GM23338 (cell line): ENCODE measurements around the gene ETNK1. TPM values are rescaled to one million over a fixed set of nuclear protein-coding genes. Genes with fewer than 3 reads are reported as not detected.

Experiments
- ATAC-seq: fragments of 200-7000 bp; cut with Tn5 transposase; 3 replicates; pipeline ENCODE4 v1.9.1; 2020
- DNase-seq: peaks from one replicate; pipeline ENCODE4 v3.0.0-alpha.2; 2015; ENCODE audit warnings: low spot score
- H2AFZ ChIP-seq: fragments of 200-600 bp; sonication (generic); 2 replicates; pipeline ENCODE4 v1.8.0; 2016; ENCODE audit warnings: antibody characterized with exemption, mild to moderate bottlenecking, moderate library complexity
- H3F3A ChIP-seq: fragments of 200-600 bp; sonication (generic); replicated peaks from 2 replicates; pipeline ENCODE4 v1.8.0; 2017; ENCODE audit warnings: antibody characterized with exemption, mixed run types, low read depth
- H3K27ac ChIP-seq: fragments of 200-600 bp; sonication (generic); 2 replicates; pipeline ENCODE4 v1.6.1; 2016; ENCODE audit warnings: low read depth
- H3K27me3 ChIP-seq: fragments of 200-600 bp; sonication (generic); 2 replicates; pipeline ENCODE4 v1.8.0; 2016; ENCODE audit warnings: mild to moderate bottlenecking, mixed run types, moderate library complexity; ENCODE audit not compliant: insufficient read depth
- H3K36me3 ChIP-seq: fragments of 200-600 bp; sonication (generic); 2 replicates; pipeline ENCODE4 v1.8.0; 2016; ENCODE audit warnings: mild to moderate bottlenecking; ENCODE audit not compliant: insufficient read depth
- H3K4me1 ChIP-seq: fragments of 200-600 bp; sonication (generic); 2 replicates; pipeline ENCODE4 v1.8.0; 2016; ENCODE audit warnings: mild to moderate bottlenecking, moderate library complexity; ENCODE audit not compliant: insufficient read depth
- H3K4me2 ChIP-seq: fragments of 200-600 bp; sonication (generic); 2 replicates; pipeline ENCODE4 v1.7.1; 2017; ENCODE audit warnings: mixed run types
- H3K4me3 ChIP-seq: fragments of 200-600 bp; sonication (generic); 2 replicates; pipeline ENCODE4 v1.6.1; 2016; ENCODE audit warnings: mixed run types
- H3K79me2 ChIP-seq: fragments of 200-600 bp; sonication (generic); replicated peaks from 2 replicates; pipeline ENCODE4 v1.8.0; 2017; ENCODE audit warnings: mild to moderate bottlenecking; ENCODE audit not compliant: insufficient read depth
- H3K9me2 ChIP-seq: fragments of 200-600 bp; sonication (generic); 2 replicates; pipeline ENCODE4 v1.8.0; 2017; ENCODE audit not compliant: insufficient read depth
- H4K20me1 ChIP-seq: fragments of 200-600 bp; sonication (generic); replicated peaks from 2 replicates; pipeline ENCODE4 v1.8.0; 2017; ENCODE audit warnings: mild to moderate bottlenecking; ENCODE audit not compliant: insufficient read depth
- H3K27ac Mint-ChIP-seq: 2 replicates; pipeline ENCODE4 v1.8.0; 2020; ENCODE audit warnings: inconsistent platforms, mild to moderate bottlenecking, moderate library complexity, mixed read lengths
- H3K27me3 Mint-ChIP-seq: 3 replicates; pipeline ENCODE4 v1.8.0; 2022; ENCODE audit warnings: low read depth, mild to moderate bottlenecking, moderate library complexity, mixed read lengths, inconsistent platforms; ENCODE audit not compliant: insufficient read depth, poor library complexity
- H3K36me3 Mint-ChIP-seq: 3 replicates; pipeline ENCODE4 v1.8.0; 2021; ENCODE audit warnings: low read depth, mild to moderate bottlenecking, inconsistent platforms, moderate library complexity, mixed read lengths
- H3K4me1 Mint-ChIP-seq: 3 replicates; pipeline ENCODE4 v1.8.0; 2020; ENCODE audit warnings: mild to moderate bottlenecking, inconsistent platforms, mixed read lengths
- H3K4me3 Mint-ChIP-seq: 3 replicates; pipeline ENCODE4 v1.8.0; 2021; ENCODE audit warnings: moderate library complexity, mild to moderate bottlenecking, inconsistent platforms, mixed read lengths
- H3K9me3 Mint-ChIP-seq: 3 replicates; pipeline ENCODE4 v1.8.0; 2020; ENCODE audit warnings: moderate library complexity, mild to moderate bottlenecking, inconsistent platforms, mixed read lengths
- EZH2 ChIP-seq: fragments of 200-600 bp; sonication (generic); IDR thresholded peaks from one replicate; pipeline ENCODE4 v1.8.0; 2017; ENCODE audit warnings: antibody characterized with exemption, mild to moderate bottlenecking, low read depth; ENCODE audit not compliant: unreplicated experiment
- EZH2phosphoT487 ChIP-seq: fragments of 200-600 bp; sonication (generic); IDR thresholded peaks from one replicate; pipeline ENCODE4 v1.8.1; 2018; ENCODE audit warnings: antibody characterized with exemption; ENCODE audit not compliant: unreplicated experiment
- JUNB ChIP-seq: IDR thresholded peaks from one replicate; pipeline ENCODE4 v1.6.1; 2016; ENCODE audit warnings: antibody characterized with exemption; ENCODE audit not compliant: unreplicated experiment
- NANOG ChIP-seq: IDR thresholded peaks from 2 replicates; pipeline ENCODE4 v1.6.1; 2016; ENCODE audit warnings: antibody characterized with exemption, borderline replicate concordance
- STAT1 ChIP-seq: IDR thresholded peaks from one replicate; pipeline ENCODE4 v1.6.1; 2016; ENCODE audit warnings: antibody characterized with exemption; ENCODE audit not compliant: unreplicated experiment
- ZNF114 ChIP-seq: fragments of 250-450 bp; sonication (Bioruptor Pico); IDR thresholded peaks from 2 replicates; pipeline ENCODE4 v1.5.0; 2020; ENCODE audit warnings: mild to moderate bottlenecking, moderate library complexity
- ZNF331 ChIP-seq: fragments of 250-450 bp; sonication (Bioruptor Pico); IDR thresholded peaks from 2 replicates; pipeline ENCODE4 v1.5.0; 2020; ENCODE audit warnings: low read depth, mild to moderate bottlenecking, moderate library complexity
- polyA plus RNA-seq: library from polyadenylated mRNA; unstranded; fragments of >200 nt; fragmentation: Nextera tagmentation; extraction: Ambion mirVana; gene quantifications from 2 replicates; pipeline ENCODE4 v1.2.1, GENCODE V29; 2016
- total RNA-seq: library from RNA; depleted of rRNA; stranded (reverse); fragments of >200 nt; shearing (Covaris generic); gene quantifications from 2 replicates; pipeline ENCODE4 v1.2.3, GENCODE V29; 2014
- TF ChIP-seq, protein P1 (sequence below): IDR thresholded peaks from one replicate; pipeline ENCODE4 v1.6.1; 2018; ENCODE audit warnings: antibody characterized with exemption; ENCODE audit not compliant: unreplicated experiment
- TF ChIP-seq, protein P2 (sequence below): fragments of 250-450 bp; sonication (Bioruptor Pico); IDR thresholded peaks from 2 replicates; pipeline ENCODE4 v1.5.0; 2020; ENCODE audit warnings: mild to moderate bottlenecking, moderate library complexity
- TF ChIP-seq, protein P3 (sequence below): IDR thresholded peaks from 2 replicates; pipeline ENCODE4 v1.6.1; 2016; ENCODE audit warnings: antibody characterized with exemption

ETNK1 gene
- total and polyA plus RNA-seq, 2 experiments from 2014 or later = 41.9 to 101 TPM

DNA sequence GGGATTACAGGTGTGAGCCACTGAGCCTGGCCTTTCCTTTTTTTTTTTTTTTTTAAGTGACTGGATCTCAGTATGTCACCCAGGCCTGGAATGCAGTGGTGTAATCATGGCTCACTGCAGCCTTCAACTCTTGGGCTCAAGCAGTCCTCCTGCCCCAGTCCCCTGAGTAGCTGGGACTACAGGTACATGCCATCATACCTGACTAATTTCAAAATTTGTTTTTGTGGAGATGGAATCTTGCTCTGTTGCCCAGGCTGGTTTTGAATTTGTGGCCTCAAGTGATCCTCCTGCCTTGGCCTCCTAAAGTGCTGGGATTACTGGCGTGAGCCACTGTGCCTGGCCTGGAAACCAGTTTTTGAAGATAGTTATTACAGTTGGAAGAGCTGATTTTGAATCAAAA, 37.4 kb downstream of the ETNK1 start:
- H3K79me2 ChIP-seq = no peaks in the 10 kb centered on the region
- H3K4me1 ChIP-seq = no peaks in the 10 kb centered on the region
- Mint-ChIP-seq H3K9me3 (no peaks in the 10 kb centered on the region), H3K4me1 (peaks cover 13% of the 10 kb centered on the region; the same call in 2 of the 3 replicates), H3K4me3 (no peak overlapping the region), H3K36me3 (peaks cover 5% of the 10 kb centered on the region; the same call in 2 of the 3 replicates), H3K27ac (no peak overlapping the region), H3K27me3 (no peaks in the 10 kb centered on the region)
- ATAC-seq = no peak
- H3K4me3 ChIP-seq = no peak overlapping the region
- DNase-seq = no peak
- no peaks in the 10 kb centered on the region for H3F3A ChIP-seq
- H2AFZ ChIP-seq = no peak overlapping the region
- no peaks in the 10 kb centered on the region for H3K27me3 ChIP-seq
- no peaks in the 10 kb centered on the region; the same call in 1 of the 2 replicates for H4K20me1 ChIP-seq
- H3K36me3 ChIP-seq = peaks cover 4% of the 10 kb centered on the region; the same call in 1 of the 2 replicates
- no peak overlapping the region for H3K4me2 ChIP-seq
- H3K27ac ChIP-seq = no peak overlapping the region
- no peaks in the 10 kb centered on the region for H3K9me2 ChIP-seq
- no peak for TF ChIP-seq NANOG
- no peak for TF ChIP-seq ZNF331 (CRISPR knock-in tag)
- no peak for TF ChIP-seq EZH2phosphoT487
- TF ChIP-seq EZH2 = no peak
- no peak for TF ChIP-seq JUNB
- TF ChIP-seq STAT1 = no peak
- no peak for TF ChIP-seq ZNF114 (CRISPR knock-in tag)
- TF ChIP-seq, protein P1, sequence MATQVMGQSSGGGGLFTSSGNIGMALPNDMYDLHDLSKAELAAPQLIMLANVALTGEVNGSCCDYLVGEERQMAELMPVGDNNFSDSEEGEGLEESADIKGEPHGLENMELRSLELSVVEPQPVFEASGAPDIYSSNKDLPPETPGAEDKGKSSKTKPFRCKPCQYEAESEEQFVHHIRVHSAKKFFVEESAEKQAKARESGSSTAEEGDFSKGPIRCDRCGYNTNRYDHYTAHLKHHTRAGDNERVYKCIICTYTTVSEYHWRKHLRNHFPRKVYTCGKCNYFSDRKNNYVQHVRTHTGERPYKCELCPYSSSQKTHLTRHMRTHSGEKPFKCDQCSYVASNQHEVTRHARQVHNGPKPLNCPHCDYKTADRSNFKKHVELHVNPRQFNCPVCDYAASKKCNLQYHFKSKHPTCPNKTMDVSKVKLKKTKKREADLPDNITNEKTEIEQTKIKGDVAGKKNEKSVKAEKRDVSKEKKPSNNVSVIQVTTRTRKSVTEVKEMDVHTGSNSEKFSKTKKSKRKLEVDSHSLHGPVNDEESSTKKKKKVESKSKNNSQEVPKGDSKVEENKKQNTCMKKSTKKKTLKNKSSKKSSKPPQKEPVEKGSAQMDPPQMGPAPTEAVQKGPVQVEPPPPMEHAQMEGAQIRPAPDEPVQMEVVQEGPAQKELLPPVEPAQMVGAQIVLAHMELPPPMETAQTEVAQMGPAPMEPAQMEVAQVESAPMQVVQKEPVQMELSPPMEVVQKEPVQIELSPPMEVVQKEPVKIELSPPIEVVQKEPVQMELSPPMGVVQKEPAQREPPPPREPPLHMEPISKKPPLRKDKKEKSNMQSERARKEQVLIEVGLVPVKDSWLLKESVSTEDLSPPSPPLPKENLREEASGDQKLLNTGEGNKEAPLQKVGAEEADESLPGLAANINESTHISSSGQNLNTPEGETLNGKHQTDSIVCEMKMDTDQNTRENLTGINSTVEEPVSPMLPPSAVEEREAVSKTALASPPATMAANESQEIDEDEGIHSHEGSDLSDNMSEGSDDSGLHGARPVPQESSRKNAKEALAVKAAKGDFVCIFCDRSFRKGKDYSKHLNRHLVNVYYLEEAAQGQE = no peak

DNA sequence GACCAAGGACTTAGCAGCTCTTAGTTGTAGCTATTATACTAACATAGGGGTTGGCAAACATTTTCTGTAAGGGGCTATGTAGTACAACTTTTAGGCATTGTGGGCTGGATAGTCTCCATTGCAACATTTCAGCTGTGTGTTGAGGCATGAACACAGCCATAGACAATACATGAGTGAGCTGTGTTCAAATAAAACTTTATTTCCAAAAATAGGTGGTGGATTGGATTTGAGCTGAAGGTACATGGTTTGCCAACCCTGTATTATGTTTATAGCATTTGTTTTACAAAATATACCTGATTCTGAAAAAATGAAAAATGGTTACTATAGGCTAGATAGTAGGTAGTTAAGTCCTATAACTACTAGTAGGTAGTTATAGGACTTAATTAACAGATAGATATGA, 40.5 kb downstream of the ETNK1 start:
- Histone ChIP-seq H3K9me2 (no peaks in the 10 kb centered on the region), H2AFZ (no peak overlapping the region), H3K79me2 (no peaks in the 10 kb centered on the region), H3K4me2 (no peak overlapping the region), H3K27me3 (no peaks in the 10 kb centered on the region), H3F3A (no peaks in the 10 kb centered on the region), H3K27ac (no peak overlapping the region), H3K36me3 (peaks cover 4% of the 10 kb centered on the region; the same call in 1 of the 2 replicates), H3K4me3 (no peak overlapping the region), H3K4me1 (no peaks in the 10 kb centered on the region), H4K20me1 (no peaks in the 10 kb centered on the region; the same call in 1 of the 2 replicates)
- Mint-ChIP-seq H3K27me3 (peaks cover 2% of the 10 kb centered on the region), H3K27ac (no peak overlapping the region), H3K4me1 (peaks cover 5% of the 10 kb centered on the region; the same call in 2 of the 3 replicates), H3K36me3 (peaks cover 9% of the 10 kb centered on the region), H3K4me3 (no peak overlapping the region), H3K9me3 (no peaks in the 10 kb centered on the region)
- ATAC-seq (no peak), DNase-seq (no peak)
- TF ChIP-seq ZNF331 (CRISPR knock-in tag) (no peak), EZH2phosphoT487 (no peak)
- TF ChIP-seq, protein P2, sequence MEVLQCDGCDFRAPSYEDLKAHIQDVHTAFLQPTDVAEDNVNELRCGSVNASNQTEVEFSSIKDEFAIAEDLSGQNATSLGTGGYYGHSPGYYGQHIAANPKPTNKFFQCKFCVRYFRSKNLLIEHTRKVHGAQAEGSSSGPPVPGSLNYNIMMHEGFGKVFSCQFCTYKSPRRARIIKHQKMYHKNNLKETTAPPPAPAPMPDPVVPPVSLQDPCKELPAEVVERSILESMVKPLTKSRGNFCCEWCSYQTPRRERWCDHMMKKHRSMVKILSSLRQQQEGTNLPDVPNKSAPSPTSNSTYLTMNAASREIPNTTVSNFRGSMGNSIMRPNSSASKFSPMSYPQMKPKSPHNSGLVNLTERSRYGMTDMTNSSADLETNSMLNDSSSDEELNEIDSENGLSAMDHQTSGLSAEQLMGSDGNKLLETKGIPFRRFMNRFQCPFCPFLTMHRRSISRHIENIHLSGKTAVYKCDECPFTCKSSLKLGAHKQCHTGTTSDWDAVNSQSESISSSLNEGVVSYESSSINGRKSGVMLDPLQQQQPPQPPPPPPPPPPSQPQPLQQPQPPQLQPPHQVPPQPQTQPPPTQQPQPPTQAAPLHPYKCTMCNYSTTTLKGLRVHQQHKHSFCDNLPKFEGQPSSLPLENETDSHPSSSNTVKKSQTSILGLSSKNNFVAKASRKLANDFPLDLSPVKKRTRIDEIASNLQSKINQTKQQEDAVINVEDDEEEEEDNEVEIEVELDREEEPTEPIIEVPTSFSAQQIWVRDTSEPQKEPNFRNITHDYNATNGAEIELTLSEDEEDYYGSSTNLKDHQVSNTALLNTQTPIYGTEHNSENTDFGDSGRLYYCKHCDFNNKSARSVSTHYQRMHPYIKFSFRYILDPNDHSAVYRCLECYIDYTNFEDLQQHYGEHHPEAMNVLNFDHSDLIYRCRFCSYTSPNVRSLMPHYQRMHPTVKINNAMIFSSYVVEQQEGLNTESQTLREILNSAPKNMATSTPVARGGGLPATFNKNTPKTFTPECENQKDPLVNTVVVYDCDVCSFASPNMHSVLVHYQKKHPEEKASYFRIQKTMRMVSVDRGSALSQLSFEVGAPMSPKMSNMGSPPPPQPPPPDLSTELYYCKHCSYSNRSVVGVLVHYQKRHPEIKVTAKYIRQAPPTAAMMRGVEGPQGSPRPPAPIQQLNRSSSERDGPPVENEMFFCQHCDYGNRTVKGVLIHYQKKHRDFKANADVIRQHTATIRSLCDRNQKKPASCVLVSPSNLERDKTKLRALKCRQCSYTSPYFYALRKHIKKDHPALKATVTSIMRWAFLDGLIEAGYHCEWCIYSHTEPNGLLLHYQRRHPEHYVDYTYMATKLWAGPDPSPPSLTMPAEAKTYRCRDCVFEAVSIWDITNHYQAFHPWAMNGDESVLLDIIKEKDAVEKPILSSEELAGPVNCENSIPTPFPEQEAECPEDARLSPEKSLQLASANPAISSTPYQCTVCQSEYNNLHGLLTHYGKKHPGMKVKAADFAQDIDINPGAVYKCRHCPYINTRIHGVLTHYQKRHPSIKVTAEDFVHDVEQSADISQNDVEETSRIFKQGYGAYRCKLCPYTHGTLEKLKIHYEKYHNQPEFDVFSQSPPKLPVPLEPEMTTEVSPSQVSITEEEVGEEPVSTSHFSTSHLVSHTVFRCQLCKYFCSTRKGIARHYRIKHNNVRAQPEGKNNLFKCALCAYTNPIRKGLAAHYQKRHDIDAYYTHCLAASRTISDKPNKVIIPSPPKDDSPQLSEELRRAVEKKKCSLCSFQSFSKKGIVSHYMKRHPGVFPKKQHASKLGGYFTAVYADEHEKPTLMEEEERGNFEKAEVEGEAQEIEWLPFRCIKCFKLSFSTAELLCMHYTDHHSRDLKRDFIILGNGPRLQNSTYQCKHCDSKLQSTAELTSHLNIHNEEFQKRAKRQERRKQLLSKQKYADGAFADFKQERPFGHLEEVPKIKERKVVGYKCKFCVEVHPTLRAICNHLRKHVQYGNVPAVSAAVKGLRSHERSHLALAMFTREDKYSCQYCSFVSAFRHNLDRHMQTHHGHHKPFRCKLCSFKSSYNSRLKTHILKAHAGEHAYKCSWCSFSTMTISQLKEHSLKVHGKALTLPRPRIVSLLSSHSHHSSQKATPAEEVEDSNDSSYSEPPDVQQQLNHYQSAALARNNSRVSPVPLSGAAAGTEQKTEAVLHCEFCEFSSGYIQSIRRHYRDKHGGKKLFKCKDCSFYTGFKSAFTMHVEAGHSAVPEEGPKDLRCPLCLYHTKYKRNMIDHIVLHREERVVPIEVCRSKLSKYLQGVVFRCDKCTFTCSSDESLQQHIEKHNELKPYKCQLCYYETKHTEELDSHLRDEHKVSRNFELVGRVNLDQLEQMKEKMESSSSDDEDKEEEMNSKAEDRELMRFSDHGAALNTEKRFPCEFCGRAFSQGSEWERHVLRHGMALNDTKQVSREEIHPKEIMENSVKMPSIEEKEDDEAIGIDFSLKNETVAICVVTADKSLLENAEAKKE (CRISPR knock-in tag) = no peak
- TF ChIP-seq, protein P3, sequence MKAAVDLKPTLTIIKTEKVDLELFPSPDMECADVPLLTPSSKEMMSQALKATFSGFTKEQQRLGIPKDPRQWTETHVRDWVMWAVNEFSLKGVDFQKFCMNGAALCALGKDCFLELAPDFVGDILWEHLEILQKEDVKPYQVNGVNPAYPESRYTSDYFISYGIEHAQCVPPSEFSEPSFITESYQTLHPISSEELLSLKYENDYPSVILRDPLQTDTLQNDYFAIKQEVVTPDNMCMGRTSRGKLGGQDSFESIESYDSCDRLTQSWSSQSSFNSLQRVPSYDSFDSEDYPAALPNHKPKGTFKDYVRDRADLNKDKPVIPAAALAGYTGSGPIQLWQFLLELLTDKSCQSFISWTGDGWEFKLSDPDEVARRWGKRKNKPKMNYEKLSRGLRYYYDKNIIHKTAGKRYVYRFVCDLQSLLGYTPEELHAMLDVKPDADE = no peak
